DOHH2 (cell line): ENCODE data around the gene GALNT17.

Experiments used
- H3F3A ChIP-seq: fragments of 200-600 bp; sonication (generic), shearing (Covaris generic); 2 replicates; pipeline ENCODE4 v1.6.0; 2016; ENCODE audit warnings: antibody characterized with exemption, mild to moderate bottlenecking; ENCODE audit not compliant: control insufficient read depth, insufficient read depth
- H3K27ac ChIP-seq: fragments of 200-600 bp; sonication (generic); 2 replicates; pipeline ENCODE4 v1.5.1; 2014; ENCODE audit warnings: low read depth, mild to moderate bottlenecking, low read length, moderate library complexity
- H3K27me3 ChIP-seq: fragments of 200-600 bp; sonication (generic); 2 replicates; pipeline ENCODE4 v1.6.1; 2014; ENCODE audit warnings: mild to moderate bottlenecking, low read length, mixed read lengths; ENCODE audit not compliant: control insufficient read depth
- H3K36me3 ChIP-seq: fragments of 200-600 bp; sonication (generic); 2 replicates; pipeline ENCODE4 v1.6.1; 2014; ENCODE audit warnings: mild to moderate bottlenecking, low read length, moderate library complexity, mixed read lengths; ENCODE audit not compliant: control insufficient read depth
- H3K4me1 ChIP-seq: fragments of 200-600 bp; sonication (generic); 2 replicates; pipeline ENCODE4 v1.6.1; 2014; ENCODE audit warnings: mild to moderate bottlenecking, low read length, mixed read lengths; ENCODE audit not compliant: control insufficient read depth
- H3K4me2 ChIP-seq: fragments of 200-600 bp; sonication (generic); 2 replicates; pipeline ENCODE4 v1.6.0; 2014; ENCODE audit warnings: mild to moderate bottlenecking, low read length, moderate library complexity
- H3K4me3 ChIP-seq: fragments of 200-600 bp; sonication (generic); 2 replicates; pipeline ENCODE4 v1.5.1; 2014; ENCODE audit warnings: mild to moderate bottlenecking, low read length, mixed read lengths
- H3K79me2 ChIP-seq: fragments of 200-600 bp; sonication (generic); 2 replicates; pipeline ENCODE4 v1.6.1; 2014; ENCODE audit warnings: mild to moderate bottlenecking, low read length, mixed read lengths; ENCODE audit not compliant: control insufficient read depth
- H3K9me2 ChIP-seq: fragments of 200-600 bp; sonication (generic); replicated peaks from 2 replicates; pipeline ENCODE4 v1.6.1; 2014; ENCODE audit warnings: mild to moderate bottlenecking, low read length, mixed read lengths; ENCODE audit not compliant: control insufficient read depth
- H3K9me3 ChIP-seq: fragments of 200-600 bp; sonication (generic); 2 replicates; pipeline ENCODE4 v1.6.1; 2014; ENCODE audit warnings: antibody characterized with exemption, low read length, mixed read lengths; ENCODE audit not compliant: control insufficient read depth, insufficient read depth
- H4K20me1 ChIP-seq: fragments of 200-600 bp; sonication (generic); 2 replicates; pipeline ENCODE4 v1.6.0; 2014; ENCODE audit warnings: low read depth, mild to moderate bottlenecking, antibody characterized with exemption, low read length, moderate library complexity; ENCODE audit not compliant: control insufficient read depth, insufficient read depth
- EZH2phosphoT487 ChIP-seq: fragments of 200-600 bp; sonication (generic); IDR thresholded peaks from 2 replicates; pipeline ENCODE4 v1.6.1; 2017; ENCODE audit warnings: borderline replicate concordance, mild to moderate bottlenecking, antibody characterized with exemption, low read length, moderate library complexity, mixed read lengths
- TF ChIP-seq, protein P1 (sequence below): fragments of 200-600 bp; sonication (generic); IDR thresholded peaks from one replicate; pipeline ENCODE4 v1.5.1; 2014; ENCODE audit warnings: antibody characterized with exemption, mild to moderate bottlenecking, low read depth, low read length; ENCODE audit not compliant: poor library complexity, severe bottlenecking

GALNT17 gene

DNA sequence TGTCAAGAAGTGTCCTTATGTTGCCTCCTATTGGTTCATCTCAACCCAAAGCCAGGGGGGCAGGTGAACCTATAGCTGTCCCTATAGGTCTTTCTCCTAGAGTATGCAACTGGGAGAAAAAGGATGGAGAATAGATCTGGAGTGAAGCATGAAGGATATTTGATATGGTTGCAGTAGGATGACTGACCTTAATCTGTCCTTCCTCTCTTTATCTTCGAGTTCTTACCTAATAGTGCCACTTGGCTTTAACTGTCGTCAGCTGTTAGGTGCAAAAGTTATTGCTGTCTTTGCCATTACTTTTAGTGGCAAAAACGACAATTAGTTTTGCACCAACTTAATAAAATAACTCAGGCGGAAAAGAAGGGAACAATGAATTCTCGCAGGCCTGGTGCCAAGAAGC, 196.0 kb downstream of the GALNT17 start:
- TF ChIP-seq, protein P1, sequence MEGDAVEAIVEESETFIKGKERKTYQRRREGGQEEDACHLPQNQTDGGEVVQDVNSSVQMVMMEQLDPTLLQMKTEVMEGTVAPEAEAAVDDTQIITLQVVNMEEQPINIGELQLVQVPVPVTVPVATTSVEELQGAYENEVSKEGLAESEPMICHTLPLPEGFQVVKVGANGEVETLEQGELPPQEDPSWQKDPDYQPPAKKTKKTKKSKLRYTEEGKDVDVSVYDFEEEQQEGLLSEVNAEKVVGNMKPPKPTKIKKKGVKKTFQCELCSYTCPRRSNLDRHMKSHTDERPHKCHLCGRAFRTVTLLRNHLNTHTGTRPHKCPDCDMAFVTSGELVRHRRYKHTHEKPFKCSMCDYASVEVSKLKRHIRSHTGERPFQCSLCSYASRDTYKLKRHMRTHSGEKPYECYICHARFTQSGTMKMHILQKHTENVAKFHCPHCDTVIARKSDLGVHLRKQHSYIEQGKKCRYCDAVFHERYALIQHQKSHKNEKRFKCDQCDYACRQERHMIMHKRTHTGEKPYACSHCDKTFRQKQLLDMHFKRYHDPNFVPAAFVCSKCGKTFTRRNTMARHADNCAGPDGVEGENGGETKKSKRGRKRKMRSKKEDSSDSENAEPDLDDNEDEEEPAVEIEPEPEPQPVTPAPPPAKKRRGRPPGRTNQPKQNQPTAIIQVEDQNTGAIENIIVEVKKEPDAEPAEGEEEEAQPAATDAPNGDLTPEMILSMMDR = no peak
- TF ChIP-seq EZH2phosphoT487 = no peak
- Histone ChIP-seq H3K4me2 (no peak overlapping the region), H3K27me3 (no peaks in the 10 kb centered on the region), H3F3A (no peaks in the 10 kb centered on the region), H3K36me3 (no peaks in the 10 kb centered on the region), H3K9me2 (no peaks in the 10 kb centered on the region), H3K4me3 (no peak overlapping the region), H3K79me2 (no peaks in the 10 kb centered on the region), H3K27ac (no peak overlapping the region), H4K20me1 (no peaks in the 10 kb centered on the region), H3K9me3 (no peaks in the 10 kb centered on the region), H3K4me1 (no peaks in the 10 kb centered on the region)

DNA sequence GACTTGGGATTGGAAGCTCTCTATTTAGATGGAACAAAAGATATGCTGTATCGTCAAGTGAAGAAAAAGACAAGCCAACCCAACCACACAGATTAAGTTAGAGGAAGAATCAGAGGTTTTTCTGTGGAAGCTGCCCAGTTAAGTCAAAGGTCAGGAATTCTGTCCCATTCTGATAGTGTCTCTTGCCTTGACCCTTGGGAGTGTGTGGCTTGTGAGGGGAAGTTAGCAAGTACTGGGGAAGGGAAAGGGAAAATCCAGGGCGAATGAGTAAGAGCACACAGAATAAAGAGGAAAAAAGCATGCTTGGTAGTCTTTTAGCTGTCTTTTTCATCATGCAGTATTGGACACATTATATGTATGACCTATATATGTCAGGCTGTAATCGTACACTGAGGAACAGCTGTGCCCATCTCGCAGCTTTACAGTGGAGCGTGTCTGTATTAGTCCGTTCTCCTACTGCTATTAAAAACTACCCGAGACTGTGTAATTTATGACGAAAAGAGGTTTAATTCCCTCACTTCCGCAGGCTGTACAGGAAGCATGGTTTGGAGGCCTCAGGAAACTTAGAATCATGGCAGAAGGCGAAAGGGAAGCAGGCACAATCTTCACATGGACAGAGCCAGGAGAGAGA, 197.2 kb downstream of the GALNT17 start:
- no peaks in the 10 kb centered on the region for H3K4me1 ChIP-seq
- no peaks in the 10 kb centered on the region for H4K20me1 ChIP-seq
- no peaks in the 10 kb centered on the region for H3K36me3 ChIP-seq
- no peaks in the 10 kb centered on the region for H3F3A ChIP-seq
- no peaks in the 10 kb centered on the region for H3K9me2 ChIP-seq
- no peaks in the 10 kb centered on the region for H3K79me2 ChIP-seq
- no peak overlapping the region for H3K27ac ChIP-seq
- no peak overlapping the region for H3K4me2 ChIP-seq
- no peaks in the 10 kb centered on the region for H3K27me3 ChIP-seq
- no peaks in the 10 kb centered on the region for H3K9me3 ChIP-seq
- TF ChIP-seq EZH2phosphoT487 = no peak
- TF ChIP-seq, protein P1 = no peak
- H3K4me3 ChIP-seq = no peak overlapping the region

DNA sequence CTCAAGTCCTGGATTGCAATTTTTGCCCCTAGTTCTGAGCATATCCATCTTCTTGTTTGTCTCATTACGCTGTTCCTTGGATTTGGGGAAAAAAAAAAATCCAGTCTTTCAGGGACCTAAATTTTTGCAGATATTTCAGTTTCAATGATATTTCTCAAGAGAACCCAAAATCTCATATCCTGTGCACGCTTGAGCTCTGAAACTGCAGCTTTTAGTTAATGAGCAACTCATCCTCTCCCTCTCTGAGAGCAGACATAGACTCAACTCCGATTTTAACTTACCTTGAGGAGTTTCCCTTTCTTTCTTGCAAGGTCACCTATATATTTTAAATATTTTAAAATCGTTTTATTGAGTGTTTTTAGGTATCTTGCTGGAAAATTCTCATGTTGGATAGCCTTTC, 200.3 kb downstream of the GALNT17 start:
- Histone ChIP-seq H3K79me2 (no peaks in the 10 kb centered on the region), H3K4me3 (no peak overlapping the region), H3K9me2 (no peaks in the 10 kb centered on the region), H3K36me3 (no peaks in the 10 kb centered on the region), H3K27ac (no peak overlapping the region), H3K4me2 (no peak overlapping the region), H3K4me1 (no peaks in the 10 kb centered on the region), H3F3A (no peaks in the 10 kb centered on the region), H4K20me1 (no peaks in the 10 kb centered on the region), H3K9me3 (no peaks in the 10 kb centered on the region), H3K27me3 (no peaks in the 10 kb centered on the region)
- TF ChIP-seq, protein P1 = no peak
- no peak for TF ChIP-seq EZH2phosphoT487
